SK-N-SH (cell line): ENCODE measurements around the gene PLCB1.

Source experiments
- EP300 ChIP-seq, 2 experiments: IDR thresholded peaks; 2 replicates each; pipeline versions ENCODE4 v1.4.0 to v1.6.1; 2012; ENCODE audit warnings: borderline replicate concordance in 1 of 2, low read depth in 1 of 2, low read length in 1 of 2
- JUND ChIP-seq: IDR thresholded peaks from 2 replicates; pipeline ENCODE4 v1.4.0; 2012
- MXI1 ChIP-seq: IDR thresholded peaks from 2 replicates; pipeline ENCODE4 v1.6.1; 2012; ENCODE audit warnings: mild to moderate bottlenecking, low read depth, low read length, improper control_type of control experiment
- NRF1 ChIP-seq: IDR thresholded peaks from 2 replicates; pipeline ENCODE4 v1.6.1; 2012; ENCODE audit warnings: low read depth, mild to moderate bottlenecking, low read length
- POLR2AphosphoS5 ChIP-seq: IDR thresholded peaks from 2 replicates; pipeline ENCODE4 v1.6.1; 2012; ENCODE audit warnings: low read depth, low read length
- RCOR1 ChIP-seq: fragments of 150-350 bp; IDR thresholded peaks from 2 replicates; pipeline ENCODE4 v1.6.1; 2017; ENCODE audit warnings: antibody characterized with exemption, low read length
- SMC3 ChIP-seq: IDR thresholded peaks from 2 replicates; pipeline ENCODE4 v1.6.1; 2012; ENCODE audit warnings: low read depth, low read length, improper control_type of control experiment
- TAF1 ChIP-seq: IDR thresholded peaks from 2 replicates; pipeline ENCODE4 v1.6.1; 2012; ENCODE audit warnings: low read depth, mild to moderate bottlenecking, low read length, moderate library complexity, borderline replicate concordance
- YY1 ChIP-seq: IDR thresholded peaks from 2 replicates; pipeline ENCODE4 v1.4.0; 2012; ENCODE audit warnings: low read depth, mild to moderate bottlenecking
- TF ChIP-seq, protein P1 (sequence below): fragments of 200-600 bp; sonication (generic); IDR thresholded peaks from 2 replicates; pipeline ENCODE4 v1.6.1; 2017; ENCODE audit warnings: antibody characterized with exemption, mild to moderate bottlenecking, moderate library complexity
- TF ChIP-seq, protein P2 (sequence below): IDR thresholded peaks from 2 replicates; pipeline ENCODE4 v1.4.0; 2012; ENCODE audit warnings: low read depth, borderline replicate concordance
- TF ChIP-seq, protein P3 (sequence below): fragments of 150-350 bp; IDR thresholded peaks from 2 replicates; pipeline ENCODE4 v1.6.1; 2017; ENCODE audit warnings: antibody characterized with exemption, low read length, low read depth, borderline replicate concordance

DNA sequence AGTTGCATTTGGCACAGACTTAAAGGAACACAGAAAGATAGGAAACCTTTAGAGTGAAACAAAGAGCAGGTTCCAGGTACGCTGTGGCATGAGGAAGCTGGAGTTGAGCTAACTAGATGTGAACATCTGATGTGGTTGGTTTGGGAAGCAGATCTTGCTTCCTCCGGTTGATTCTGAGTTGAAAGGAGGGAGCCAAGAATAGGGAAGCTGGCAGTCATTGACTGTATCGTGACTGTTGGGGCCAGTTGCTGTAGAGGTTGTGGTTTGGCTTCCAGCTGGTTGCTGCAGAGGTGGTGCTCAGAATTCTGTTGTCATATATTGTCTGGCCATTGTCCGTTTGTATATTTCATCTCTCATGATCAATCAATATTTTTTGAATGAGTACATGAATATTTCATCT is 325.9 kb downstream of the PLCB1 start:
- no peak for TF ChIP-seq JUND
- TF ChIP-seq, protein P1, sequence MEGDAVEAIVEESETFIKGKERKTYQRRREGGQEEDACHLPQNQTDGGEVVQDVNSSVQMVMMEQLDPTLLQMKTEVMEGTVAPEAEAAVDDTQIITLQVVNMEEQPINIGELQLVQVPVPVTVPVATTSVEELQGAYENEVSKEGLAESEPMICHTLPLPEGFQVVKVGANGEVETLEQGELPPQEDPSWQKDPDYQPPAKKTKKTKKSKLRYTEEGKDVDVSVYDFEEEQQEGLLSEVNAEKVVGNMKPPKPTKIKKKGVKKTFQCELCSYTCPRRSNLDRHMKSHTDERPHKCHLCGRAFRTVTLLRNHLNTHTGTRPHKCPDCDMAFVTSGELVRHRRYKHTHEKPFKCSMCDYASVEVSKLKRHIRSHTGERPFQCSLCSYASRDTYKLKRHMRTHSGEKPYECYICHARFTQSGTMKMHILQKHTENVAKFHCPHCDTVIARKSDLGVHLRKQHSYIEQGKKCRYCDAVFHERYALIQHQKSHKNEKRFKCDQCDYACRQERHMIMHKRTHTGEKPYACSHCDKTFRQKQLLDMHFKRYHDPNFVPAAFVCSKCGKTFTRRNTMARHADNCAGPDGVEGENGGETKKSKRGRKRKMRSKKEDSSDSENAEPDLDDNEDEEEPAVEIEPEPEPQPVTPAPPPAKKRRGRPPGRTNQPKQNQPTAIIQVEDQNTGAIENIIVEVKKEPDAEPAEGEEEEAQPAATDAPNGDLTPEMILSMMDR: no peak
- no peak for TF ChIP-seq NRF1
- no peak for TF ChIP-seq EP300 (IDR thresholded peaks at IDR 0.05; ENCODE audit: borderline replicate concordance in 1 of 2, low read depth in 1 of 2, low read length in 1 of 2)
- no peak for TF ChIP-seq RCOR1
- TF ChIP-seq, protein P2, sequence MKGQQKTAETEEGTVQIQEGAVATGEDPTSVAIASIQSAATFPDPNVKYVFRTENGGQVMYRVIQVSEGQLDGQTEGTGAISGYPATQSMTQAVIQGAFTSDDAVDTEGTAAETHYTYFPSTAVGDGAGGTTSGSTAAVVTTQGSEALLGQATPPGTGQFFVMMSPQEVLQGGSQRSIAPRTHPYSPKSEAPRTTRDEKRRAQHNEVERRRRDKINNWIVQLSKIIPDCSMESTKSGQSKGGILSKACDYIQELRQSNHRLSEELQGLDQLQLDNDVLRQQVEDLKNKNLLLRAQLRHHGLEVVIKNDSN: no peak
- no peak for TF ChIP-seq TAF1
- no peak for TF ChIP-seq POLR2AphosphoS5
- TF ChIP-seq MXI1: no peak
- TF ChIP-seq YY1: no peak
- TF ChIP-seq, protein P3, sequence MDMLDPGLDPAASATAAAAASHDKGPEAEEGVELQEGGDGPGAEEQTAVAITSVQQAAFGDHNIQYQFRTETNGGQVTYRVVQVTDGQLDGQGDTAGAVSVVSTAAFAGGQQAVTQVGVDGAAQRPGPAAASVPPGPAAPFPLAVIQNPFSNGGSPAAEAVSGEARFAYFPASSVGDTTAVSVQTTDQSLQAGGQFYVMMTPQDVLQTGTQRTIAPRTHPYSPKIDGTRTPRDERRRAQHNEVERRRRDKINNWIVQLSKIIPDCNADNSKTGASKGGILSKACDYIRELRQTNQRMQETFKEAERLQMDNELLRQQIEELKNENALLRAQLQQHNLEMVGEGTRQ: no peak
- TF ChIP-seq SMC3: no peak
